ENCODE measurements around the gene CACNB3. TPM values are rescaled to one million over a fixed set of nuclear protein-coding genes. Genes with fewer than 3 reads are reported as not detected.

CACNB3 gene
- polyA plus RNA-seq, 3 donors, result 0.84 to 6.3 (median 1.5) TPM

DNA sequence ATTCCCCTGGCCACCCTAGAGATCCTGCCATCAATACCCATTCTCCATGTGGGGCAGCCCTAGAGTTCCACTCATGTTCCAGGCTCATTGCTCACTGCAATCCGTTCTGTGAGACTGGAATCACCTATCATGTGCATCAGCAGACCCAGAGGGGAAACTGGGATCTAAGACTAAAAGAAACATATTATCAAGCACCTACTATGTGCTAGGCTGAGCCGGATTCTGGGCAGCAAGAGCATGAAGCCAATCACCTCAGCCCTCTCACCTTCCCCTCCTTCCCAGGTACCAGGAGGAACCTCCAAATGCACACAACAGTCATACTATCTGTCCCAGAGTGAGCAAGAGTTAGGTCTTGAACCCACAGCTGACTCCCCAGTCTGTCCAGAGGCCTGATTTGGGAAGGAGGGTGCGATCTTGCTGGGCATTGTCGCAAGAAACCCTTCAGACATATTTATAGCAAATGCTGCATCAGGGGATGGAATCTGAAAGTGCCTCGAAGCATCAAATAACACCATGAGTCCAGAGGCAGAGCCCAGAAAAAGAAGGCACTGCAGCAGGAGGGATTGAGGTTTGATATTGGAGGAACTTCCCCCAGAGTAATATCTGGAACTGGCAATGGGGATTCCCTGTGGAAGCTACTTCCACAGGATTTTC, 6.7 kb upstream of the CACNB3 start:
- peaks cover 5 to 15% (median 10%) of the 10 kb centered on the region in 3 donors for H3K27me3 Mint-ChIP-seq (ENCODE audit: low read depth in 3 of 3)
- Histone ChIP-seq H3K27me3 (ENCODE audit: control insufficient read depth in 2 of 2, insufficient read depth in 2 of 2, low read length in 2 of 2) (peaks cover 0 to 5% of the 10 kb centered on the region in 2 donors), H2AFZ (ENCODE audit: insufficient read depth, low read depth, low read length, poor library complexity, severe bottlenecking) (no peak overlapping the region), H3K27ac (ENCODE audit: low read depth in 1 of 2, low read length in 2 of 2) (no peak overlapping the region), H4K20me1 (ENCODE audit: insufficient read depth, low read length) (no peaks in the 10 kb centered on the region), H3K36me3 (replicated peaks in 1 of 2; ENCODE audit: control insufficient read depth in 1 of 2, insufficient read depth in 2 of 2, low read length in 2 of 2) (no peaks in the 10 kb centered on the region), H3K4me3 (replicated peaks in 1 of 3; ENCODE audit: low read depth in 2 of 3, low read length in 3 of 3) (no peak overlapping the region), H3K9me3 (replicated peaks in 1 of 2; ENCODE audit: control insufficient read depth in 1 of 2, insufficient read depth in 1 of 2, low read length in 2 of 2) (no peaks in the 10 kb centered on the region), H3K4me2 (replicated peaks; ENCODE audit: extremely low read depth, low read length, poor library complexity, severe bottlenecking) (no peak overlapping the region), H3K79me2 (ENCODE audit: insufficient read depth, low read length) (no peaks in the 10 kb centered on the region), H3K9ac (ENCODE audit: insufficient read depth, low read length, poor library complexity, severe bottlenecking) (no peak overlapping the region), H3K4me1 (ENCODE audit: control insufficient read depth in 1 of 2, insufficient read depth in 2 of 2, low read length in 2 of 2) (peaks cover 18 to 26% of the 10 kb centered on the region in 2 donors)
- no peak for DNase-seq
- H3K4me1 Mint-ChIP-seq, result peaks cover 20% of the 10 kb centered on the region
- H3K4me3 Mint-ChIP-seq, result no peak overlapping the region
- 100% methylated on average over 2 of the region's 5 CpGs for WGBS (ENCODE audit: insufficient coverage)
- TF ChIP-seq CTCF (IDR thresholded peaks at IDR 0.05), result no peak
- peaks cover 0 to 3% (median 0%) of the 10 kb centered on the region in 7 donors for H3K9me3 Mint-ChIP-seq
- no peak overlapping the region for H3K27ac Mint-ChIP-seq
- intact Hi-C loops (cut with micrococcal nuclease), result no loop called here
- peaks cover 0 to 3% of the 10 kb centered on the region in 2 donors for H3K36me3 Mint-ChIP-seq

DNA sequence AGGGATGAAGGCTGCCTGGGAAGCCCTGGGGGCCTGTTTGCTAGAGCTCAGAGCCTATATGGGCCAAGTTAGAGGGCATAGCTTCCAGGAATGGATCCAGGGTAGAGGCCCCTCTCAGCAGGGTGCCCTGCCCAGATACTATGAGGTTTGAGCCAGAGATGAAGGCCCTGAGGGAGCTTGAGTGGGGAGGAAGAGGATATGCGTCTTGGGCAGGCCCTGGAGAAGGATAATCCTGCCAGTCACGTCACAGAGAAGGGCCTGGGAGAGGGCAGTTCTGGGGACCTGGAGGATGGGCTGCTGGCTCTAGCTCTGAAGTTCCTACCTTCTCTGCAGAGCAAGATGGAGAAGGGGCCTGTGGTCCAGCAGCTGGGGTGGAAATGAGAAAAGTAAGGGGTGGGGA, 5.9 kb upstream of the CACNB3 start:
- intact Hi-C loops (cut with micrococcal nuclease), result no loop called here
- whole genome bisulfite sequencing (ENCODE audit: insufficient coverage), result 95% methylated on average over 2 of the region's 2 CpGs
- no peak overlapping the region for H3K4me3 Mint-ChIP-seq
- no peak overlapping the region for H3K4me3 ChIP-seq (replicated peaks in 1 of 3; ENCODE audit: low read depth in 2 of 3, low read length in 3 of 3)
- peaks cover 7 to 13% of the 10 kb centered on the region in 2 donors for H3K27me3 ChIP-seq (ENCODE audit: control insufficient read depth in 2 of 2, insufficient read depth in 2 of 2, low read length in 2 of 2)
- DNase-seq, result no peak
- peaks cover 24% of the 10 kb centered on the region for H3K4me1 Mint-ChIP-seq
- no peak overlapping the region for H3K9ac ChIP-seq (ENCODE audit: insufficient read depth, low read length, poor library complexity, severe bottlenecking)
- no peak overlapping the region for H3K27ac ChIP-seq (ENCODE audit: low read depth in 1 of 2, low read length in 2 of 2)
- no peak overlapping the region for H3K27ac Mint-ChIP-seq
- peaks cover 10 to 22% (median 18%) of the 10 kb centered on the region in 3 donors for H3K27me3 Mint-ChIP-seq (ENCODE audit: low read depth in 3 of 3)
- no peaks in the 10 kb centered on the region for H3K9me3 ChIP-seq (replicated peaks in 1 of 2; ENCODE audit: control insufficient read depth in 1 of 2, insufficient read depth in 1 of 2, low read length in 2 of 2)
- peaks cover 0 to 5% (median 0%) of the 10 kb centered on the region in 7 donors for H3K9me3 Mint-ChIP-seq
- peaks cover 0 to 7% of the 10 kb centered on the region in 2 donors for H3K36me3 Mint-ChIP-seq
- H3K36me3 ChIP-seq (replicated peaks in 1 of 2; ENCODE audit: control insufficient read depth in 1 of 2, insufficient read depth in 2 of 2, low read length in 2 of 2), result no peaks in the 10 kb centered on the region
- H4K20me1 ChIP-seq (ENCODE audit: insufficient read depth, low read length), result no peaks in the 10 kb centered on the region
- H3K4me1 ChIP-seq (ENCODE audit: control insufficient read depth in 1 of 2, insufficient read depth in 2 of 2, low read length in 2 of 2), result peaks cover 18 to 26% of the 10 kb centered on the region in 2 donors
- H3K4me2 ChIP-seq (replicated peaks; ENCODE audit: extremely low read depth, low read length, poor library complexity, severe bottlenecking), result no peak overlapping the region
- H3K79me2 ChIP-seq (ENCODE audit: insufficient read depth, low read length), result no peaks in the 10 kb centered on the region
- no peak overlapping the region for H2AFZ ChIP-seq (ENCODE audit: insufficient read depth, low read depth, low read length, poor library complexity, severe bottlenecking)
- no peak for TF ChIP-seq CTCF (IDR thresholded peaks at IDR 0.05)

All from CD14-positive monocyte (primary cell).